SK-N-SH (cell line): ENCODE data around the gene MAP3K5. TPM values are rescaled to one million over a fixed set of nuclear protein-coding genes. Genes with fewer than 3 reads are reported as not detected.

Source experiments
- CTCF ChIA-PET: fragments of 300-600, 350-600 bp; formaldehyde crosslinking; extraction: SDS; loops from one replicate; lab custom pipeline; 2021; lab: Yijun Ruan, JAX
- POLR2A ChIA-PET: fragments of 350-600 bp; sonication (Branson Sonifier 250); formaldehyde crosslinking; extraction: SDS; loops from one replicate; lab custom pipeline; 2020; ENCODE audit warnings: antibody characterized with exemption, inconsistent platforms; lab: Yijun Ruan, JAX
- DNase-seq: peaks from one replicate; pipeline ENCODE4 v3.0.0; 2012
- H2AFZ ChIP-seq: fragments of 200-600 bp; sonication (generic); 2 replicates; pipeline ENCODE4 v1.8.1; 2016; ENCODE audit warnings: antibody characterized with exemption, mild to moderate bottlenecking, low read depth
- H3F3A ChIP-seq: fragments of 200-600 bp; sonication (generic); replicated peaks from 2 replicates; pipeline ENCODE3; 2016; ENCODE audit warnings: antibody characterized with exemption, mild to moderate bottlenecking; ENCODE audit not compliant: insufficient read depth
- H3K27ac ChIP-seq, 2 experiments: fragments of 200-500 bp in 1 of 2; fragments of 200-600 bp in 1 of 2; sonication (Bioruptor generic) in 1 of 2; sonication (generic), shearing (Covaris generic) in 1 of 2; 2 replicates each; pipeline versions ENCODE4 v1.5.1 to v1.6.1; 2014 to 2016; ENCODE audit warnings: low read depth in 2 of 2, inconsistent platforms in 1 of 2, low read length in 1 of 2, mild to moderate bottlenecking in 1 of 2, mixed read lengths in 1 of 2
- H3K27me3 ChIP-seq: fragments of 200-600 bp; sonication (generic), shearing (Covaris generic); 2 replicates; pipeline ENCODE4 v1.6.1; 2016; ENCODE audit warnings: mixed run types; ENCODE audit not compliant: insufficient read depth
- H3K36me3 ChIP-seq, 2 experiments: fragments of 200-500 bp in 1 of 2; fragments of 200-600 bp in 1 of 2; sonication (Bioruptor generic) in 1 of 2; sonication (generic) in 1 of 2; replicated peaks in 1 of 2; 2 replicates each; pipeline versions ENCODE3 to v1.5.1; 2014 to 2016; ENCODE audit warnings: low read length in 1 of 2, mild to moderate bottlenecking in 1 of 2; ENCODE audit not compliant: insufficient read depth in 2 of 2, control insufficient read depth in 1 of 2
- H3K4me1 ChIP-seq, 2 experiments: fragments of 200-500 bp in 1 of 2; fragments of 200-600 bp in 1 of 2; sonication (Bioruptor generic) in 1 of 2; sonication (generic), shearing (Covaris generic) in 1 of 2; 2 replicates each; pipeline versions ENCODE4 v1.5.1 to v1.6.1; 2014 to 2016; ENCODE audit warnings: low read depth in 1 of 2, low read length in 1 of 2, mixed run types in 1 of 2; ENCODE audit not compliant: insufficient read depth in 2 of 2, control insufficient read depth in 1 of 2
- H3K4me2 ChIP-seq: fragments of 200-600 bp; sonication (generic), shearing (Covaris generic); 2 replicates; pipeline ENCODE4 v1.6.1; 2017; ENCODE audit warnings: mixed run types
- H3K4me3 ChIP-seq, 2 experiments: fragments of 200-500 bp in 1 of 2; fragments of 200-600 bp in 1 of 2; sonication (Bioruptor generic) in 1 of 2; sonication (generic), shearing (Covaris generic) in 1 of 2; 2 replicates each; pipeline versions ENCODE4 v1.5.1 to v1.8.1; 2014 to 2016; ENCODE audit warnings: low read depth in 2 of 2, inconsistent platforms in 1 of 2, low read length in 1 of 2, mild to moderate bottlenecking in 1 of 2, mixed read lengths in 1 of 2, moderate library complexity in 1 of 2
- H3K79me2 ChIP-seq: fragments of 200-600 bp; sonication (generic); 2 replicates; pipeline ENCODE4 v1.8.1; 2017; ENCODE audit warnings: mild to moderate bottlenecking; ENCODE audit not compliant: insufficient read depth
- H3K9ac ChIP-seq: fragments of 200-600 bp; sonication (generic); 2 replicates; pipeline ENCODE4 v1.6.1; 2017; ENCODE audit warnings: mixed run types
- H3K9me2 ChIP-seq: fragments of 200-600 bp; sonication (generic); 2 replicates; pipeline ENCODE4 v1.6.1; 2017; ENCODE audit warnings: mixed run types
- H3K9me3 ChIP-seq: fragments of 200-600 bp; sonication (generic); 2 replicates; pipeline ENCODE4 v1.6.1; 2017; ENCODE audit warnings: mixed run types, mild to moderate bottlenecking, moderate library complexity
- H4K20me1 ChIP-seq: fragments of 200-600 bp; sonication (generic); 2 replicates; pipeline ENCODE4 v1.6.1; 2017; ENCODE audit warnings: mild to moderate bottlenecking, mixed run types; ENCODE audit not compliant: insufficient read depth
- CHD2 ChIP-seq: fragments of 150-350 bp; IDR thresholded peaks from 2 replicates; pipeline ENCODE4 v1.6.1; 2018; ENCODE audit warnings: low read length; ENCODE audit not compliant: partially characterized antibody
- ELF1 ChIP-seq: IDR thresholded peaks from 2 replicates; pipeline ENCODE4 v1.4.0; 2012
- EZH2phosphoT487 ChIP-seq: fragments of 200-600 bp; sonication (generic); IDR thresholded peaks from 2 replicates; pipeline ENCODE4 v1.6.1; 2017; ENCODE audit warnings: low read depth, mixed run types, mild to moderate bottlenecking, antibody characterized with exemption, moderate library complexity, borderline replicate concordance
- JUND ChIP-seq: IDR thresholded peaks from 2 replicates; pipeline ENCODE4 v1.4.0; 2012
- POLR2AphosphoS5 ChIP-seq: IDR thresholded peaks from 2 replicates; pipeline ENCODE4 v1.6.1; 2012; ENCODE audit warnings: low read depth, low read length
- RAD21 ChIP-seq: IDR thresholded peaks from 2 replicates; pipeline ENCODE4 v1.6.1; 2012; ENCODE audit warnings: mild to moderate bottlenecking, low read length
- RCOR1 ChIP-seq: fragments of 150-350 bp; IDR thresholded peaks from 2 replicates; pipeline ENCODE4 v1.6.1; 2017; ENCODE audit warnings: antibody characterized with exemption, low read length
- RFX5 ChIP-seq: IDR thresholded peaks from 2 replicates; pipeline ENCODE4 v1.6.1; 2012; ENCODE audit warnings: mild to moderate bottlenecking, improper control_type of control experiment, low read length
- RXRA ChIP-seq: IDR thresholded peaks from 2 replicates; pipeline ENCODE4 v1.4.0; 2012; ENCODE audit warnings: low read depth, mild to moderate bottlenecking, borderline replicate concordance
- SIN3A ChIP-seq: IDR thresholded peaks from 2 replicates; pipeline ENCODE4 v1.6.1; 2012; ENCODE audit warnings: low read depth, mild to moderate bottlenecking, low read length, moderate library complexity, borderline replicate concordance
- SMC3 ChIP-seq: IDR thresholded peaks from 2 replicates; pipeline ENCODE4 v1.6.1; 2012; ENCODE audit warnings: low read depth, low read length, improper control_type of control experiment
- YY1 ChIP-seq: IDR thresholded peaks from 2 replicates; pipeline ENCODE4 v1.4.0; 2012; ENCODE audit warnings: low read depth, mild to moderate bottlenecking
- WGBS: methylation state at CpG from one replicate; pipeline ENCODE4 v1.1.6; 2017; ENCODE audit warnings: low lambda C conversion rate; 5-methylcytosine and 5-hydroxymethylcytosine counted together
- polyA plus RNA-seq, 3 experiments: library from polyadenylated mRNA; depleted of rRNA; stranded (reverse); fragments of >200 nt; gene quantifications; 2 replicates each; pipeline ENCODE4 v1.2.3, GENCODE V29; 2012
- TF ChIP-seq, protein P1 (sequence below): fragments of 150-350 bp; IDR thresholded peaks from 2 replicates; pipeline ENCODE4 v1.6.1; 2016; ENCODE audit warnings: mild to moderate bottlenecking, low read depth, low read length
- TF ChIP-seq, protein P2 (sequence below): IDR thresholded peaks from 2 replicates; pipeline ENCODE4 v1.4.0; 2012; ENCODE audit warnings: low read depth
- TF ChIP-seq, protein P3 (sequence below): fragments of 200-600 bp; sonication (generic); IDR thresholded peaks from 2 replicates; pipeline ENCODE4 v1.6.1; 2017; ENCODE audit warnings: antibody characterized with exemption, mild to moderate bottlenecking, moderate library complexity
- TF ChIP-seq, protein P4 (sequence below): IDR thresholded peaks from 2 replicates; pipeline ENCODE4 v1.4.0; 2012; ENCODE audit warnings: low read depth, borderline replicate concordance

Gene MAP3K5
- polyA plus RNA-seq, 1 of the 3 experiments (the other 2 are of a cell fraction): 1.4 TPM

DNA sequence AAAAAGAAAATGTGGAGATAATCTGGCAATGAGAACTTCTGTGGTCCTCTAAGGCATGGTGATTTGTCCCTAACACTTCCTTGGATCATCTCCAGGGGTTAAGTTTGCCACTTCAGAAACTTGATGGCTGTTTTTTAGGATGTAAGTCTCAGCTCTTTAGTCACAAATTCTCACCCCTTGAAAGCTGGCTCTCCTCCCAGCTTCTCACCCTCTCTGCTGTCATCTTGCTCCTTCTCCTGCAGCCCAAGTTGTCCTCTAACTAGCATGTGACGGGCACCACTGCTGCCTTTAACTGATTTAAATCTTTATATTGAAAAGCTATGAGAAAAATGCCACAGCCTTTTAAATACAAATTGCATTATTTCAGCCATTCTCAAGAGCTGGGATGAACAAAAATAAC, 107.8 kb downstream of the MAP3K5 start:
- POLR2A ChIA-PET: no interaction called here
- no peaks in the 10 kb centered on the region for H3K9me3 ChIP-seq
- no peak overlapping the region for H3K9ac ChIP-seq
- H3K4me2 ChIP-seq: no peak overlapping the region
- DNase-seq: no peak
- WGBS: 100% methylated on average over 1 of the region's 1 CpG
- no peak overlapping the region for H3K27ac ChIP-seq
- H3K79me2 ChIP-seq: no peaks in the 10 kb centered on the region
- H3K4me1 ChIP-seq: no peaks in the 10 kb centered on the region
- H2AFZ ChIP-seq: no peak overlapping the region
- CTCF ChIA-PET: interaction anchor here (3.1 kb wide), 1 partner anchor 108 kb away, joined by 10 read pairs; the partner anchor contains the start of gene MAP3K5
- H3F3A ChIP-seq: no peaks in the 10 kb centered on the region
- H3K4me3 ChIP-seq: no peak overlapping the region
- TF ChIP-seq RXRA: no peak
- no peak for TF ChIP-seq EZH2phosphoT487
- TF ChIP-seq, protein P1, sequence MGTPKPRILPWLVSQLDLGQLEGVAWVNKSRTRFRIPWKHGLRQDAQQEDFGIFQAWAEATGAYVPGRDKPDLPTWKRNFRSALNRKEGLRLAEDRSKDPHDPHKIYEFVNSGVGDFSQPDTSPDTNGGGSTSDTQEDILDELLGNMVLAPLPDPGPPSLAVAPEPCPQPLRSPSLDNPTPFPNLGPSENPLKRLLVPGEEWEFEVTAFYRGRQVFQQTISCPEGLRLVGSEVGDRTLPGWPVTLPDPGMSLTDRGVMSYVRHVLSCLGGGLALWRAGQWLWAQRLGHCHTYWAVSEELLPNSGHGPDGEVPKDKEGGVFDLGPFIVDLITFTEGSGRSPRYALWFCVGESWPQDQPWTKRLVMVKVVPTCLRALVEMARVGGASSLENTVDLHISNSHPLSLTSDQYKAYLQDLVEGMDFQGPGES: no peak
- TF ChIP-seq, protein P2, sequence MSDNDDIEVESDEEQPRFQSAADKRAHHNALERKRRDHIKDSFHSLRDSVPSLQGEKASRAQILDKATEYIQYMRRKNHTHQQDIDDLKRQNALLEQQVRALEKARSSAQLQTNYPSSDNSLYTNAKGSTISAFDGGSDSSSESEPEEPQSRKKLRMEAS: no peak
- no peak for TF ChIP-seq POLR2AphosphoS5
- no peak for TF ChIP-seq YY1
- TF ChIP-seq JUND: no peak
- TF ChIP-seq RCOR1: no peak
- TF ChIP-seq CHD2: no peak
- TF ChIP-seq SIN3A: no peak
- no peak for TF ChIP-seq RFX5
- TF ChIP-seq SMC3: no peak
- TF ChIP-seq, protein P3, sequence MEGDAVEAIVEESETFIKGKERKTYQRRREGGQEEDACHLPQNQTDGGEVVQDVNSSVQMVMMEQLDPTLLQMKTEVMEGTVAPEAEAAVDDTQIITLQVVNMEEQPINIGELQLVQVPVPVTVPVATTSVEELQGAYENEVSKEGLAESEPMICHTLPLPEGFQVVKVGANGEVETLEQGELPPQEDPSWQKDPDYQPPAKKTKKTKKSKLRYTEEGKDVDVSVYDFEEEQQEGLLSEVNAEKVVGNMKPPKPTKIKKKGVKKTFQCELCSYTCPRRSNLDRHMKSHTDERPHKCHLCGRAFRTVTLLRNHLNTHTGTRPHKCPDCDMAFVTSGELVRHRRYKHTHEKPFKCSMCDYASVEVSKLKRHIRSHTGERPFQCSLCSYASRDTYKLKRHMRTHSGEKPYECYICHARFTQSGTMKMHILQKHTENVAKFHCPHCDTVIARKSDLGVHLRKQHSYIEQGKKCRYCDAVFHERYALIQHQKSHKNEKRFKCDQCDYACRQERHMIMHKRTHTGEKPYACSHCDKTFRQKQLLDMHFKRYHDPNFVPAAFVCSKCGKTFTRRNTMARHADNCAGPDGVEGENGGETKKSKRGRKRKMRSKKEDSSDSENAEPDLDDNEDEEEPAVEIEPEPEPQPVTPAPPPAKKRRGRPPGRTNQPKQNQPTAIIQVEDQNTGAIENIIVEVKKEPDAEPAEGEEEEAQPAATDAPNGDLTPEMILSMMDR: no peak
- TF ChIP-seq RAD21: no peak
- TF ChIP-seq, protein P4, sequence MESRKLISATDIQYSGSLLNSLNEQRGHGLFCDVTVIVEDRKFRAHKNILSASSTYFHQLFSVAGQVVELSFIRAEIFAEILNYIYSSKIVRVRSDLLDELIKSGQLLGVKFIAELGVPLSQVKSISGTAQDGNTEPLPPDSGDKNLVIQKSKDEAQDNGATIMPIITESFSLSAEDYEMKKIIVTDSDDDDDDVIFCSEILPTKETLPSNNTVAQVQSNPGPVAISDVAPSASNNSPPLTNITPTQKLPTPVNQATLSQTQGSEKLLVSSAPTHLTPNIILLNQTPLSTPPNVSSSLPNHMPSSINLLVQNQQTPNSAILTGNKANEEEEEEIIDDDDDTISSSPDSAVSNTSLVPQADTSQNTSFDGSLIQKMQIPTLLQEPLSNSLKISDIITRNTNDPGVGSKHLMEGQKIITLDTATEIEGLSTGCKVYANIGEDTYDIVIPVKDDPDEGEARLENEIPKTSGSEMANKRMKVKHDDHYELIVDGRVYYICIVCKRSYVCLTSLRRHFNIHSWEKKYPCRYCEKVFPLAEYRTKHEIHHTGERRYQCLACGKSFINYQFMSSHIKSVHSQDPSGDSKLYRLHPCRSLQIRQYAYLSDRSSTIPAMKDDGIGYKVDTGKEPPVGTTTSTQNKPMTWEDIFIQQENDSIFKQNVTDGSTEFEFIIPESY: no peak
- no peak for TF ChIP-seq ELF1
- no peaks in the 10 kb centered on the region for H3K27me3 ChIP-seq
- H3K36me3 ChIP-seq: no peaks in the 10 kb centered on the region
- H4K20me1 ChIP-seq: no peaks in the 10 kb centered on the region
- H3K9me2 ChIP-seq: no peaks in the 10 kb centered on the region
